HCT116 (cell line): ENCODE measurements around the gene LCN1. TPM values are rescaled to one million over a fixed set of nuclear protein-coding genes. Genes with fewer than 3 reads are reported as not detected.
"Not testable (repeated sequence)": the region's sequence is repeated elsewhere in the genome, so short reads cannot be mapped to it uniquely, and the experiment has no call there.

Source experiments
- ATAC-seq: fragments of 200-7000 bp; cut with Tn5 transposase; 2 replicates; pipeline ENCODE4 v1.9.1; 2020; ENCODE audit warnings: mild to moderate bottlenecking, moderate library complexity
- BruUV-seq: library from RNA; stranded (reverse); fragments of 400-500 nt; replicated peaks from 2 replicates; lab custom pipeline; 2021; lab: Mats Ljungman, UMichigan
- CTCF ChIA-PET: fragments of 300-600 bp; sonication (Branson Sonifier 250); formaldehyde crosslinking; loops from one replicate; lab custom pipeline; 2021; ENCODE audit warnings: antibody characterized with exemption; lab: Charles Lee
- POLR2A ChIA-PET: fragments of 300-600, 350-600 bp; sonication (Branson Sonifier 250); formaldehyde crosslinking; loops from one replicate; lab custom pipeline; 2021; ENCODE audit warnings: antibody characterized with exemption; lab: Charles Lee
- RAD21 ChIA-PET, 2 experiments: fragments of 300-600 bp; sonication (Branson Sonifier 250); formaldehyde crosslinking; loops; one replicate each; lab custom pipeline; 2023; ENCODE audit warnings: low total read pairs in 2 of 2; ENCODE audit not compliant: uncharacterized antibody in 2 of 2, unreplicated experiment in 2 of 2, low non-redundant PET in 1 of 2; lab: Charles Lee
- DNase-seq: peaks from one replicate; pipeline ENCODE4 v3.0.0-alpha.2; 2010; ENCODE audit warnings: low read depth, low spot score
- H2AFZ ChIP-seq: fragments of 200-600 bp; shearing (Covaris generic), sonication (generic); 2 replicates; pipeline ENCODE4 v1.6.1; 2017; ENCODE audit warnings: low read depth, mixed run types, mixed read lengths, antibody characterized with exemption, low read length; ENCODE audit not compliant: poor library complexity, severe bottlenecking
- H3K27ac ChIP-seq: 2 replicates; pipeline ENCODE4 v1.5.1; 2012; ENCODE audit warnings: low read depth, low read length
- H3K27me3 ChIP-seq: fragments of 200-600 bp; sonication (generic); 2 replicates; pipeline ENCODE4 v1.6.1; 2016; ENCODE audit warnings: mixed run types, low read length, mixed read lengths; ENCODE audit not compliant: insufficient read depth
- H3K36me3 ChIP-seq, 2 experiments: fragments of 200-500 bp in 1 of 2; fragments of 200-600 bp in 1 of 2; sonication (Bioruptor generic) in 1 of 2; sonication (generic) in 1 of 2; 2 replicates each; pipeline versions ENCODE4 v1.5.1 to v1.6.1; 2014 to 2016; ENCODE audit warnings: low read length in 2 of 2, inconsistent platforms in 1 of 2, mixed read lengths in 1 of 2, mixed run types in 1 of 2; ENCODE audit not compliant: insufficient read depth in 2 of 2, control insufficient read depth in 1 of 2
- H3K4me1 ChIP-seq, 2 experiments: fragments of 200-600 bp in 1 of 2; sonication (generic) in 1 of 2; 2 replicates each; pipeline versions ENCODE4 v1.5.1 to v1.6.1; 2012 to 2017; ENCODE audit warnings: low read length in 2 of 2, inconsistent platforms in 1 of 2, mild to moderate bottlenecking in 1 of 2, mixed read lengths in 1 of 2, mixed run types in 1 of 2, moderate library complexity in 1 of 2; ENCODE audit not compliant: insufficient read depth in 2 of 2, control insufficient read depth in 1 of 2
- H3K4me2 ChIP-seq: fragments of 200-600 bp; sonication (generic); 2 replicates; pipeline ENCODE4 v1.6.1; 2017; ENCODE audit warnings: mixed run types, low read length, mixed read lengths
- H3K4me3 ChIP-seq, 2 experiments: fragments of 200-600 bp in 1 of 2; sonication (generic) in 1 of 2; replicated peaks in 1 of 2; 2 replicates each; pipeline ENCODE4 v1.5.1; 2011 to 2016; ENCODE audit warnings: low read length in 2 of 2, control low read depth in 1 of 2, low read depth in 1 of 2, mild to moderate bottlenecking in 1 of 2, mixed read lengths in 1 of 2, mixed run types in 1 of 2
- H3K79me2 ChIP-seq: fragments of 200-600 bp; sonication (generic); 2 replicates; pipeline ENCODE4 v1.6.1; 2017; ENCODE audit warnings: mild to moderate bottlenecking, mixed run types, low read length, moderate library complexity, mixed read lengths; ENCODE audit not compliant: insufficient read depth
- H3K9ac ChIP-seq: fragments of 200-600 bp; sonication (generic); 2 replicates; pipeline ENCODE4 v1.6.1; 2016; ENCODE audit warnings: low read length, mixed read lengths
- H3K9me2 ChIP-seq: fragments of 200-600 bp; sonication (generic), shearing (Covaris generic); 2 replicates; pipeline ENCODE4 v1.6.1; 2017; ENCODE audit warnings: mixed run types, mild to moderate bottlenecking, moderate library complexity; ENCODE audit not compliant: insufficient read depth
- H3K9me3 ChIP-seq, 2 experiments: fragments of 200-500 bp in 1 of 2; fragments of 200-600 bp in 1 of 2; sonication (Bioruptor generic) in 1 of 2; sonication (generic) in 1 of 2; 2 replicates each; pipeline ENCODE4 v1.6.1; 2014 to 2017; ENCODE audit warnings: low read length in 2 of 2, mixed read lengths in 2 of 2, inconsistent platforms in 1 of 2, low read depth in 1 of 2, mild to moderate bottlenecking in 1 of 2, mixed run types in 1 of 2, moderate library complexity in 1 of 2; ENCODE audit not compliant: control insufficient read depth in 1 of 2, insufficient read depth in 1 of 2
- H4K20me1 ChIP-seq: fragments of 200-600 bp; sonication (generic), shearing (Covaris generic); 2 replicates; pipeline ENCODE4 v1.6.1; 2017; ENCODE audit warnings: mixed run types, mild to moderate bottlenecking, moderate library complexity; ENCODE audit not compliant: insufficient read depth
- ATF3 ChIP-seq: IDR thresholded peaks from 2 replicates; pipeline ENCODE4 v1.6.1; 2012
- CEBPB ChIP-seq: IDR thresholded peaks from 2 replicates; pipeline ENCODE4 v1.6.1; 2012; ENCODE audit warnings: low read depth
- EGR1 ChIP-seq: IDR thresholded peaks from 2 replicates; pipeline ENCODE4 v1.6.1; 2012; ENCODE audit warnings: low read depth
- FOSL1 ChIP-seq: IDR thresholded peaks from 2 replicates; pipeline ENCODE4 v1.6.1; 2012; ENCODE audit warnings: low read depth
- POLR2AphosphoS5 ChIP-seq: IDR thresholded peaks from 2 replicates; pipeline ENCODE4 v1.6.1; 2011; ENCODE audit warnings: mild to moderate bottlenecking, low read depth, low read length, moderate library complexity
- RAD21 ChIP-seq: IDR thresholded peaks from 2 replicates; pipeline ENCODE4 v1.6.1; 2012; ENCODE audit warnings: low read depth, mild to moderate bottlenecking
- SP1 ChIP-seq: IDR thresholded peaks from 2 replicates; pipeline ENCODE4 v1.6.1; 2012; ENCODE audit warnings: low read depth
- YY1 ChIP-seq: IDR thresholded peaks from 2 replicates; pipeline ENCODE4 v1.6.1; 2011; ENCODE audit warnings: low read length, low read depth, moderate library complexity, mild to moderate bottlenecking; ENCODE audit not compliant: insufficient replicate concordance; ENCODE audit errors: extremely low read depth
- ZBTB33 ChIP-seq: IDR thresholded peaks from 2 replicates; pipeline ENCODE4 v1.6.1; 2011; ENCODE audit warnings: mild to moderate bottlenecking, low read length, moderate library complexity; ENCODE audit not compliant: insufficient replicate concordance; ENCODE audit errors: extremely low read depth
- ZFX ChIP-seq: fragments of 450-650 bp; IDR thresholded peaks from 2 replicates; pipeline ENCODE4 v1.6.1; 2017
- ZNF274 ChIP-seq: fragments of 200-500 bp; sonication (Bioruptor generic); IDR thresholded peaks from 2 replicates; pipeline ENCODE4 v1.6.1; 2014; ENCODE audit warnings: mild to moderate bottlenecking, low read depth, low read length, inconsistent platforms
- intact Hi-C: fragments of 100-400 bp; cut with micrococcal nuclease; formaldehyde crosslinking; loops from 2 replicates; pipeline ENCODE4 v1.10.0; 2022
- total RNA-seq: library from RNA; stranded (reverse); gene quantifications from one replicate; pipeline ENCODE4 v1.2.1, GENCODE V29; 2021; ENCODE audit not compliant: unreplicated experiment

LCN1 gene
- total RNA-seq, 1 experiment from 2014 or later: not detected

GRCh38 chr9:135513351-135513846, 7.8 kb upstream of the LCN1 start (continued):
- TF ChIP-seq YY1: no peak
- no peak for TF ChIP-seq POLR2AphosphoS5
- TF ChIP-seq RAD21: no peak
- TF ChIP-seq ZBTB33: no peak
- TF ChIP-seq FOSL1: no peak
- no peak for TF ChIP-seq ZFX
- no peak for TF ChIP-seq EGR1
- TF ChIP-seq ZNF274: no peak
- no peak for TF ChIP-seq SP1
- TF ChIP-seq CEBPB: no peak
- no peak for TF ChIP-seq ATF3

GRCh38 chr9:135513906-135514305, 7.3 kb upstream of the LCN1 start:
- intact Hi-C loops, H4K20me1 ChIP-seq, H3K27ac ChIP-seq, H3K79me2 ChIP-seq, H3K9me2 ChIP-seq, DNase-seq, H3K4me2 ChIP-seq, H3K9ac ChIP-seq, BruUV-seq, H3K27me3 ChIP-seq, H3K36me3 ChIP-seq, H3K4me3 ChIP-seq, RAD21 ChIA-PET, POLR2A ChIA-PET, H3K9me3 ChIP-seq, H2AFZ ChIP-seq, ATAC-seq, CTCF ChIA-PET: not testable (repeated sequence)
- H3K4me1 ChIP-seq: peaks cover 6 to 24% of the 10 kb centered on the region in 2 experiments; a peak in 3 of 4 replicates
